Stomach (tissue), 9 donors: ENCODE measurements around the gene NAALAD2. TPM values are rescaled to one million over a fixed set of nuclear protein-coding genes. Genes with fewer than 3 reads are reported as not detected.

Experiments
- DNase-seq, 2 donors: peaks; one replicate each; pipeline versions ENCODE4 v3.0.0 to v3.0.0-alpha.2; 2013 to 2019
- H3K27ac ChIP-seq, 5 donors: fragments of 200-600 bp in 4 of 5; sonication (generic) in 4 of 5; one replicate each; pipeline ENCODE4 v1.5.1; 2013 to 2019; ENCODE audit warnings: mild to moderate bottlenecking in 1 of 5, moderate library complexity in 1 of 5
- H3K27me3 ChIP-seq, 3 donors: fragments of 200-600 bp; sonication (generic); one replicate each; pipeline ENCODE4 v1.5.1; 2017 to 2019; ENCODE audit warnings: mixed run types in 1 of 3
- H3K36me3 ChIP-seq, 4 donors: fragments of 200-600 bp; sonication (generic); 1 replicate in 3 of 4; 2 replicates in 1 of 4; pipeline ENCODE4 v1.5.1; 2016 to 2019
- H3K4me1 ChIP-seq, 4 donors: fragments of 200-600 bp; sonication (generic); one replicate each; pipeline ENCODE4 v1.5.1; 2016 to 2019
- H3K4me3 ChIP-seq, 4 donors: fragments of 200-600 bp; sonication (generic) in 3 of 4; one replicate each; pipeline ENCODE4 v1.5.1; 2016 to 2019; ENCODE audit warnings: mild to moderate bottlenecking in 1 of 4
- H3K9me3 ChIP-seq, 4 donors: fragments of 200-600 bp; sonication (generic); one replicate each; pipeline ENCODE4 v1.5.1; 2016 to 2019
- EP300 ChIP-seq: sonication (generic); formaldehyde crosslinking; IDR thresholded peaks from one replicate; pipeline ENCODE4 v1.6.1; 2017; ENCODE audit warnings: antibody characterized with exemption
- POLR2A ChIP-seq, 4 donors: fragments of 450-650 bp; IDR thresholded peaks; one replicate each; pipeline ENCODE4 v1.6.1; 2016; ENCODE audit warnings: antibody characterized with exemption in 4 of 4, control low read depth in 2 of 4, mild to moderate bottlenecking in 1 of 4, moderate library complexity in 1 of 4
- POLR2AphosphoS5 ChIP-seq, 3 donors: sonication (generic); formaldehyde crosslinking; IDR thresholded peaks; one replicate each; pipeline ENCODE4 v1.6.1; 2016; ENCODE audit warnings: antibody characterized with exemption in 3 of 3
- WGBS, 5 donors: extraction: QIAGEN DNeasy Blood & Tissue Kit in 3 of 5; methylation state at CpG; one replicate each; pipeline versions ENCODE4 v1.1.5 to v1.1.7; 2013 to 2018; 5-methylcytosine and 5-hydroxymethylcytosine counted together
- intact Hi-C: fragments of 100-400 bp; cut with DNase I; formaldehyde crosslinking; loops from one replicate; pipeline ENCODE4 v1.15.1; 2023; ENCODE audit warnings: low total_unique reads
- polyA plus RNA-seq, 3 donors: library from polyadenylated mRNA; stranded (reverse); fragments of 200-250 nt; gene quantifications; one replicate each; pipeline ENCODE4 v1.2.3, GENCODE V29; 2013
- total RNA-seq, 5 donors: library from RNA; depleted of rRNA; stranded (reverse); fragments of >200 nt; gene quantifications; one replicate each; pipeline versions ENCODE4 v1.1.0 to v1.2.3, GENCODE V29; 2014 to 2016
- TF ChIP-seq, protein P1 (sequence below), 7 experiments: fragments of 450-650 bp in 4 of 7; fragments of 200-600 bp in 3 of 7; sonication (generic) in 3 of 7; IDR thresholded peaks; one replicate each; pipeline ENCODE4 v1.5.1; 2016 to 2019; ENCODE audit warnings: antibody characterized with exemption in 7 of 7, control low read depth in 2 of 7, mild to moderate bottlenecking in 1 of 7
- donor health status: healthy with polysubstance abuse.
- donor health status: Bipolar disorder and iron deficiency.
- donor health status: healthy.

NAALAD2 gene
- total and polyA plus RNA-seq, 8 donors: 0.25 to 15.8 (median 0.68) TPM; not detected in 2

DNA sequence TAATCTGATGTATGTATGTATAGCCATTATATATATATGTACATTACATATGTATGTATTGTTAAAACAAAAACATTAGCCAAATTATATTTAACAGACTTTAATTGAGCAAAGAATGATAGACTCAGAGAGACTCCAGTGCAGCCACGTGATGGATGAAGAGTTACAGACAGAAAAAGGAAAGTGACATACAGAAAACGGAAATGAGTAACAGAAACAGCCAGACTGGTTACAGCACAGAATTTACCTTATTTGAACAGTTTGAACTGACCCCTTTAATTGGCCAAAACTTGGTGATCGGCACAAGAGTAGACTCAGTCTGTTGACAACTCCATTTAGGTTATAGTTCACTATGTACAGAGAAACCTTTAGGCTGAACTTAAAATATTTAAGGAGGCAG, 53.4 kb downstream of the NAALAD2 start:
- intact Hi-C loops: no loop called here
- H3K4me1 ChIP-seq: no peaks in the 10 kb centered on the region
- no peaks in the 10 kb centered on the region for H3K36me3 ChIP-seq
- TF ChIP-seq EP300: no peak
- TF ChIP-seq, protein P1, sequence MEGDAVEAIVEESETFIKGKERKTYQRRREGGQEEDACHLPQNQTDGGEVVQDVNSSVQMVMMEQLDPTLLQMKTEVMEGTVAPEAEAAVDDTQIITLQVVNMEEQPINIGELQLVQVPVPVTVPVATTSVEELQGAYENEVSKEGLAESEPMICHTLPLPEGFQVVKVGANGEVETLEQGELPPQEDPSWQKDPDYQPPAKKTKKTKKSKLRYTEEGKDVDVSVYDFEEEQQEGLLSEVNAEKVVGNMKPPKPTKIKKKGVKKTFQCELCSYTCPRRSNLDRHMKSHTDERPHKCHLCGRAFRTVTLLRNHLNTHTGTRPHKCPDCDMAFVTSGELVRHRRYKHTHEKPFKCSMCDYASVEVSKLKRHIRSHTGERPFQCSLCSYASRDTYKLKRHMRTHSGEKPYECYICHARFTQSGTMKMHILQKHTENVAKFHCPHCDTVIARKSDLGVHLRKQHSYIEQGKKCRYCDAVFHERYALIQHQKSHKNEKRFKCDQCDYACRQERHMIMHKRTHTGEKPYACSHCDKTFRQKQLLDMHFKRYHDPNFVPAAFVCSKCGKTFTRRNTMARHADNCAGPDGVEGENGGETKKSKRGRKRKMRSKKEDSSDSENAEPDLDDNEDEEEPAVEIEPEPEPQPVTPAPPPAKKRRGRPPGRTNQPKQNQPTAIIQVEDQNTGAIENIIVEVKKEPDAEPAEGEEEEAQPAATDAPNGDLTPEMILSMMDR (IDR thresholded peaks at IDR 0.05): no peak
- no peak for TF ChIP-seq POLR2AphosphoS5 (IDR thresholded peaks at IDR 0.05)
- no peak for TF ChIP-seq POLR2A (IDR thresholded peaks at IDR 0.05)
- H3K27me3 ChIP-seq: no peaks in the 10 kb centered on the region
- H3K4me3 ChIP-seq: no peak overlapping the region
- no peak overlapping the region for H3K27ac ChIP-seq
- H3K9me3 ChIP-seq: no peaks in the 10 kb centered on the region
- no peak for DNase-seq
- WGBS, 5 donors: 80 to 95% (median 91%) methylated on average over 3 of the region's 3 CpGs

DNA sequence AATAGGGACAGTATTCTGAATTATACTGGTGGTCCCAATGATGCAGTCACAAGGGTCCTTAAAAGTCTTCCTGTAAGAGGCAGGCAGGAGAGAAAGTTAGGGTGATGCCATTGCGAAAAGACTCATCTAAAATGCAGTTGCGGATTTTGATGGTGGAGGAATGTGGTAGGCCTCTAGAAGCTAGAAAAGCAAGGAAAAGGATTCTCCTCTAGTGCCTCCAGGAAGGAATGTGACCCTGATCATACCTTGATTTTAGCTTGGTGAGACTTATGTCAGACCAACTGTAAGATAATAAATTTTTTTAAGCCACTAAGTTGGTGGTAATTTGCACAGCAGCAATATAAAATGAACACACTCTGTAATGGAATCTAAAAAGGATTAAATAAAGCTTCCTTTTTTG, 54.5 kb downstream of the NAALAD2 start:
- H3K36me3 ChIP-seq: no peaks in the 10 kb centered on the region
- WGBS, 5 donors: 93 to 100% (median 100%) methylated on average over 2 of the region's 2 CpGs
- no peaks in the 10 kb centered on the region for H3K27me3 ChIP-seq
- DNase-seq: no peak
- no peaks in the 10 kb centered on the region for H3K4me1 ChIP-seq
- H3K9me3 ChIP-seq: no peaks in the 10 kb centered on the region
- intact Hi-C loops: no loop called here
- H3K4me3 ChIP-seq: no peak overlapping the region
- no peak overlapping the region for H3K27ac ChIP-seq
- TF ChIP-seq POLR2A (IDR thresholded peaks at IDR 0.05) (no peak), EP300 (no peak), POLR2AphosphoS5 (IDR thresholded peaks at IDR 0.05) (no peak)
- TF ChIP-seq, protein P1 (IDR thresholded peaks at IDR 0.05): no peak

DNA sequence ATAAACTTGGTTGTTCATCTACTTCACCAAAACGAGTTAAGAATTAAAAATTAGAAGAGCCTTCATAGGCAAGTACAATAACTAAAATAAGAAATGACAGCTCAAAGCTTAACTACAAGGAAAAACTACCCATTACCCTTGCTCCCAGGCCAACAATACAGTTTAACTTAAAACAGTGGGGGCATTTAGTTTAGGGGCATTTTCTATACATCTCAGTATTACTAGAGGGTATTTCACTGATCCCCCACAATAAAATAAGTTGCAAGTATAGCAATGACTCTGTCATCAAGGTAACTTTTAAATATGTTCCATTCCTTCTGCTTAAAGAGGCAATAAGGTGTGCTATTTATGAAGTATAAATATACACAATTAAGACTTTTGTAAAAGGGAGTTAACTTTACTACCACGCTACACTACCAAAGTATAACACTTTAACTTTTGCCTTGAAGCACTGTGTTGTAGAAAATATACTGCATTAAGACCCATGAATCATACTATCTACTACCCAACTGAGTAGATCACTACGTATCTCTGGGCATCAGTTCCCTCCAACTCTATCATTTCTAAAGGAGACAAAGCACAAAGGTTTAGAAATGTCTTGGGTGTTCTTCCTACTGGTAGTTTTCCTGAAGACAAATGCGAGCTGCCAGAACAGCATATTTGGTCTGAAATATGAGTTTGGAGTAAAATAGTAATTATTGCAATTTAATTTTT, 58.6 kb downstream of the NAALAD2 start:
- DNase-seq: no peak
- H3K4me3 ChIP-seq: no peak overlapping the region
- H3K27me3 ChIP-seq: no peaks in the 10 kb centered on the region
- WGBS, 5 donors: 84 to 92% (median 90%) methylated on average over 4 of the region's 4 CpGs
- H3K27ac ChIP-seq: no peak overlapping the region
- peaks cover 0 to 7% (median 2%) of the 10 kb centered on the region in 4 donors for H3K36me3 ChIP-seq
- TF ChIP-seq EP300 (no peak), POLR2A (IDR thresholded peaks at IDR 0.05) (no peak), POLR2AphosphoS5 (IDR thresholded peaks at IDR 0.05) (no peak)
- TF ChIP-seq, protein P1 (IDR thresholded peaks at IDR 0.05): no peak
- no peaks in the 10 kb centered on the region for H3K4me1 ChIP-seq
- intact Hi-C loops: no loop called here
- H3K9me3 ChIP-seq: no peaks in the 10 kb centered on the region

DNA sequence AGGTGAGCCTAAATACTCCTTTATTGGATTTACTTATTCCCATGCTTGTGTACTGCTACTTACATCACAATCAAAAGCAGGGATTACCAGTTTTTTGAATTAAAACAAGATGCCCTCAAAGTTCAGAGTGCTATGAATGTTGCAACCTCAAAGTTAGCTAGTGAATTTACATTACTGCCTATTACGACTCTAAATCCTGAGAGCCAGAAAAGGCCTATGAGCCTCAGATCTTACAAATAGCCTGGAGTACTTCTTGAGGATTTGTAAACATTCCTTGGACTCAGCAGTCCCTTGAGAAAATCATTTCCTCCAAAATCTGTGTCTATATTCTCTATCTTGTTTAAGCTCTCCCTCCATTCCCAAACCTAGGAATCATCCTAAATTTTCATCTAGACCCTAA, 62.9 kb downstream of the NAALAD2 start:
- TF ChIP-seq POLR2A (IDR thresholded peaks at IDR 0.05) (no peak), EP300 (no peak), POLR2AphosphoS5 (IDR thresholded peaks at IDR 0.05) (no peak)
- TF ChIP-seq, protein P1 (IDR thresholded peaks at IDR 0.05): no peak
- Histone ChIP-seq H3K27ac (no peak overlapping the region), H3K27me3 (no peaks in the 10 kb centered on the region), H3K4me1 (no peaks in the 10 kb centered on the region), H3K9me3 (no peaks in the 10 kb centered on the region), H3K4me3 (no peak overlapping the region), H3K36me3 (peaks cover 3 to 39% (median 31%) of the 10 kb centered on the region in 4 donors)
- DNase-seq: no peak
- intact Hi-C loops: no loop called here
- WGBS, 5 donors: 58 to 83% (median 79%) methylated on average over 1 of the region's 1 CpG
